Activated T-cell treated with anti-CD3 and anti-CD28 coated beads, Interleukin-2, amount 50 U/mL, for 24 hours (primary cell): Measurements from ENCODE around the gene TMTC1.

Experiments
- DNase-seq: peaks from one replicate; pipeline ENCODE4 v3.0.0-alpha.2; 2020
- H3K27ac Mint-ChIP-seq: 2 replicates; pipeline ENCODE4 v1.8.0; 2020; ENCODE audit warnings: mild to moderate bottlenecking, mixed read lengths
- H3K27me3 Mint-ChIP-seq: 2 replicates; pipeline ENCODE4 v1.8.0; 2020; ENCODE audit warnings: mixed read lengths
- H3K36me3 Mint-ChIP-seq: 2 replicates; pipeline ENCODE4 v1.8.0; 2020; ENCODE audit warnings: low read depth, mixed read lengths
- H3K4me1 Mint-ChIP-seq: 2 replicates; pipeline ENCODE4 v1.8.0; 2020; ENCODE audit warnings: low read depth, mixed read lengths
- H3K4me3 Mint-ChIP-seq: 2 replicates; pipeline ENCODE4 v1.8.0; 2020; ENCODE audit warnings: mild to moderate bottlenecking, moderate library complexity, mixed read lengths
- H3K9me3 Mint-ChIP-seq: 2 replicates; pipeline ENCODE4 v1.8.0; 2020; ENCODE audit warnings: mixed read lengths

Gene TMTC1

GRCh38 chr12:29725587-29726320, 58.0 kb downstream of the TMTC1 start:
- H3K27ac Mint-ChIP-seq = no peak overlapping the region
- H3K9me3 Mint-ChIP-seq = no peaks in the 10 kb centered on the region
- no peak for DNase-seq
- H3K27me3 Mint-ChIP-seq = no peaks in the 10 kb centered on the region
- H3K36me3 Mint-ChIP-seq = no peaks in the 10 kb centered on the region
- H3K4me1 Mint-ChIP-seq = no peaks in the 10 kb centered on the region
- H3K4me3 Mint-ChIP-seq = no peak overlapping the region

- Mint-ChIP-seq H3K9me3 (no peaks in the 10 kb centered on the region), H3K4me1 (no peaks in the 10 kb centered on the region), H3K27ac (no peak overlapping the region), H3K36me3 (no peaks in the 10 kb centered on the region), H3K4me3 (no peak overlapping the region), H3K27me3 (no peaks in the 10 kb centered on the region)
- DNase-seq = no peak
Measured at GRCh38 chr12:29722164-29722563, 61.6 kb downstream of the TMTC1 start.

- no peak overlapping the region for H3K27ac Mint-ChIP-seq
- no peaks in the 10 kb centered on the region for H3K27me3 Mint-ChIP-seq
- H3K4me1 Mint-ChIP-seq = no peaks in the 10 kb centered on the region
- H3K4me3 Mint-ChIP-seq = no peak overlapping the region
- H3K36me3 Mint-ChIP-seq = no peaks in the 10 kb centered on the region
- no peak for DNase-seq
- no peaks in the 10 kb centered on the region for H3K9me3 Mint-ChIP-seq
Measured at GRCh38 chr12:29719381-29719780, 64.4 kb downstream of the TMTC1 start.

- Mint-ChIP-seq H3K36me3 (no peaks in the 10 kb centered on the region), H3K9me3 (no peaks in the 10 kb centered on the region), H3K4me1 (no peaks in the 10 kb centered on the region), H3K4me3 (no peak overlapping the region), H3K27ac (no peak overlapping the region), H3K27me3 (no peaks in the 10 kb centered on the region)
- DNase-seq = no peak
Measured at GRCh38 chr12:29717540-29718100, 66.1 kb downstream of the TMTC1 start.

DNA sequence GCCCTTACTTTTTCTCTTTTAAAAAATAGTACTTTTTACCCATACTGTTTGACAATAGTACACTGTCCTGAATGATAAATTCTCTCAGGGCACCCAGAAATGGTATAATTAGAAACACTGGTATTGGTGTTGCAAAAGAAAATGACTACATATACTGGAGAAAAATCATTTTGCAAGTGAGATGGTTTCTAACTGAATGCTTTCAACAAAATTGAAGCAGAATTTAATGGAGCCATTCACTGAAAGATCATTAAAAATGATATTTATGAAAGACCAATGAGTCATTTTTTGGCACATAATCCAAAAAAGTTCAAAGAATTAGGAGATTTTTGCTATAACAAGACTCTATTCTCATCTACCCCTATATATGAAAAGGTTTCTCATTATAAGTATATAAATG, 68.8 kb downstream of the TMTC1 start:
- no peaks in the 10 kb centered on the region for H3K36me3 Mint-ChIP-seq
- DNase-seq = no peak
- H3K9me3 Mint-ChIP-seq = no peaks in the 10 kb centered on the region
- H3K4me3 Mint-ChIP-seq = no peak overlapping the region
- H3K27me3 Mint-ChIP-seq = no peaks in the 10 kb centered on the region
- H3K4me1 Mint-ChIP-seq = no peaks in the 10 kb centered on the region
- H3K27ac Mint-ChIP-seq = no peak overlapping the region

GRCh38 chr12:29713729-29714128, 70.0 kb downstream of the TMTC1 start:
- no peaks in the 10 kb centered on the region for H3K27me3 Mint-ChIP-seq
- no peak overlapping the region for H3K4me3 Mint-ChIP-seq
- H3K4me1 Mint-ChIP-seq = no peaks in the 10 kb centered on the region
- H3K27ac Mint-ChIP-seq = no peak overlapping the region
- H3K9me3 Mint-ChIP-seq = no peaks in the 10 kb centered on the region
- DNase-seq = no peak
- H3K36me3 Mint-ChIP-seq = no peaks in the 10 kb centered on the region

DNA sequence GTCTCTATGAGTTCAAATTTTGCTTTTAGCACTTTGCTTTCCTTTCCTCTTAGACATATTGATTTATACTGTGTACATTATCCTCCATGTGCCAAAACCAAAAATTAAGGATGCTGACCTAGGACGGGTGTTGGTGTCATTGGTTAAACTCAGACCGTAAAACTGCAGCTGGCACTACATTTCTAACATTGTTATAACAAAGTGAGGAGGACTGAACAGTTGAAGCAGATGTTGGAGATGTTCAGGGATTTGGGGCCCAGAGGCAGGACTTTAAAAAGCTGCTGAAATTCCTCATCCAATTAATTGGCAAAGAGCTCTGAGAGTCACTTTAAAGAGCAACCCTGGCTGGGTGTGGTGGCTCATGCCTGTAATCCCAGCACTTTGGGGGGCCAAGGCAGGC, 72.4 kb downstream of the TMTC1 start:
- H3K4me1 Mint-ChIP-seq = no peaks in the 10 kb centered on the region
- H3K4me3 Mint-ChIP-seq = no peak overlapping the region
- no peak overlapping the region for H3K27ac Mint-ChIP-seq
- H3K36me3 Mint-ChIP-seq = no peaks in the 10 kb centered on the region
- no peaks in the 10 kb centered on the region for H3K9me3 Mint-ChIP-seq
- DNase-seq = no peak
- no peaks in the 10 kb centered on the region for H3K27me3 Mint-ChIP-seq

GRCh38 chr12:29710104-29710503, 73.6 kb downstream of the TMTC1 start:
- H3K4me1 Mint-ChIP-seq = no peaks in the 10 kb centered on the region
- no peaks in the 10 kb centered on the region for H3K27me3 Mint-ChIP-seq
- H3K36me3 Mint-ChIP-seq = no peaks in the 10 kb centered on the region
- DNase-seq = no peak
- no peak overlapping the region for H3K27ac Mint-ChIP-seq
- H3K4me3 Mint-ChIP-seq = no peak overlapping the region
- H3K9me3 Mint-ChIP-seq = no peaks in the 10 kb centered on the region

DNA sequence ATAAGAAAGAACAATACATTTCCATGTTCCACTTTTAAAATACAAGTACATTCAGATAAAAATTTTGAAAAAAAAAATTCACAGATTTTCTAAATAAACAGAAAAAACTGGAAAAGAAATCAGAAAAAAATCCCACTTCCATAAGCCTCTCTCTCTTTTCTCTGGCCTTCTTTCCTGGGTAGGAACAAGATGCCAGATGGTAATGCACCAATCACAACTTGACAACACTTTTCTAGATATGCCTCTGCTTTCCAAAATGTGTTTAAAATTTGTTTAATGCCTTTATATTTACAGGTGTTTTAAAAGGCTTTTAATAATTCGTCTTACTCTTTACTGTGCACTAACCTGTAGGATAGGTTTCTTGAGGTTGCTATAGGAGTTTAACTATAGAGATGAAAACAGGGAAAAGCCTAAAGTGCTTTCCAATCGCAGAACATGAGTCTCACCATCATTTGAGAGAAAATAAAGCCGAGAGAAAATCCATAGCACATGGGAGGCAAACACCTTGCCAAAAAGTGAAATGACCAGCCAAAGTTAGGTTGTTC, 74.2 kb downstream of the TMTC1 start:
- no peaks in the 10 kb centered on the region for H3K4me1 Mint-ChIP-seq
- H3K27ac Mint-ChIP-seq = no peak overlapping the region
- H3K36me3 Mint-ChIP-seq = no peaks in the 10 kb centered on the region
- H3K4me3 Mint-ChIP-seq = no peak overlapping the region
- H3K27me3 Mint-ChIP-seq = no peaks in the 10 kb centered on the region
- no peaks in the 10 kb centered on the region for H3K9me3 Mint-ChIP-seq
- DNase-seq = no peak

DNA sequence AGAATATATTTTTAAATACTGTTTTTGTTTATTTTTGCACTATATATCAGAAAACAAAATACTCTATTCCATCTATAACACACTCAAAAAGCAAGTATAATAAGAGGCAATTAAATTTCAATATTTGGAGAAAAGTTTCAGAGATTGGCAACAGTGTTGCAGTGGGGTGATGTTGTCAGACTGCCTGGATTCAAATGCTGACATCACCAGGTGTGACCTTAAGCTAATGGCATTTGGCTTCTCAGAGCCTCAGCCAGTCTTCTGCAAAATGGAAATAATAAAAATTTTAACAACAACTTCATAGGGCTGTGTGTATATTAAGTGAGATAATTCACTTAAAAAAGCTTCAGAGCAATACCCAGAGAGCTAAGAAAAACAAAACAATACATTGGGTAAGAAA, 74.7 kb downstream of the TMTC1 start:
- no peak overlapping the region for H3K4me3 Mint-ChIP-seq
- H3K36me3 Mint-ChIP-seq = no peaks in the 10 kb centered on the region
- DNase-seq = no peak
- no peaks in the 10 kb centered on the region for H3K27me3 Mint-ChIP-seq
- no peak overlapping the region for H3K27ac Mint-ChIP-seq
- no peaks in the 10 kb centered on the region for H3K9me3 Mint-ChIP-seq
- H3K4me1 Mint-ChIP-seq = no peaks in the 10 kb centered on the region

DNA sequence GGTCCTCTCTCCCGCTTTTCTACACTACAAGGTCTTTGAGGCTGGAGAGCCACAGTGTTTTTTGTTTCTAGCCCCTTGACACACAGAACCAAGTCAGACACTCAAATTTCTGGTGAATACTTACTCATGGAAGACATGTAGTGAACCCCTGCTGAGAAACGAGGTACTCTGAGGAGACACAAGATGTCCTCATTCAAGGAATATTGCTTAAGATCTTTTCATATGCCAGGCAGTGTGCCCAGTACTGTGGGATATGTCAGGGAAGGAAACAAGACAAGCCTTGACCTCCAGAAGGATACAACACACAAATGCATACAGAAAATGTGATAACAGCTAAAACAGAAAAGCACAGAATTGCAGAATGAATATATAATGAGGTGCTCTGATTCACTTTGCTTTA, 75.9 kb downstream of the TMTC1 start:
- no peak for DNase-seq
- H3K9me3 Mint-ChIP-seq = no peaks in the 10 kb centered on the region
- H3K36me3 Mint-ChIP-seq = no peaks in the 10 kb centered on the region

DNA sequence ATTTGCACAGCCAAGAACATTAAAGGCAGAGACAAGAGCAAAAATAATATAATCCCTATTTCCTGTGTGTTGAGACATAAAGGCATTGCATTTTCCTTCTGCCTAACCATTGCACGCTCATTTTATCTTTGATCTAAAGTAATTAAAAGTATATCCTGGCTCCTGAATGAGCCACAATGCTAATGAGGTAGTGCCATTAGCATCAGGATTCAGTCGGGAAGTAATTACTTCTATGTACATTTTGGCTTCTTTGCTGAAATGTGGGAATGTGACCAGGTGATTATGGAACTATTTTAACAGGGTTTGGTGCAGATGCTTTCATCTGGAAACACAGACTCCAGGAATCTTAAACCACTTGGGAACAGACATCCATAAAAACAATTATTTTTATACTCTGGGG, 77.4 kb downstream of the TMTC1 start:
- no peaks in the 10 kb centered on the region for H3K9me3 Mint-ChIP-seq
- no peaks in the 10 kb centered on the region for H3K27me3 Mint-ChIP-seq
- H3K4me1 Mint-ChIP-seq = no peaks in the 10 kb centered on the region
- H3K36me3 Mint-ChIP-seq = no peaks in the 10 kb centered on the region
- no peak for DNase-seq
- no peak overlapping the region for H3K4me3 Mint-ChIP-seq
- no peak overlapping the region for H3K27ac Mint-ChIP-seq

More for the DNA sequence above, 75.9 kb downstream of the TMTC1 start:
- Mint-ChIP-seq H3K4me3 (no peak overlapping the region), H3K4me1 (no peaks in the 10 kb centered on the region), H3K27ac (no peak overlapping the region), H3K27me3 (no peaks in the 10 kb centered on the region)

DNA sequence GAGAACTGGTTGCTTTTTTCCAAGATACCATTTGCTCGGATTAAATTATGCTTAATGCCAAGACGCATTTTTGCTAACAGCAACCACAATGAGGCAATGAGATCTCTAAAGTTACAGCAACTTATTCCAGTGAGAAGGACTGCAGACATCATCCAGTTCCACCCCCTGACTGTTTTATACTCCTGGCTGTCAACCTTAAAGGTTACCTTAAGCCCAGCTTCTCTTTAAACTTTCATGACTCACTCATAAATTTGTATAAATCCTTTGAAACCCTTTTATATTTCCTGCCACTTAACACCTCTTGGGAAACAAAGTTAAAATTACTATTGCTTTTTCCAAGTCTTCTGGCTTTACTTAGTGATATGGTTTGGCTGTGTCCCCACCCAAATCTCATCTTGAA, 80.2 kb downstream of the TMTC1 start:
- DNase-seq = no peak
- no peaks in the 10 kb centered on the region for H3K36me3 Mint-ChIP-seq
- H3K9me3 Mint-ChIP-seq = no peaks in the 10 kb centered on the region
- no peak overlapping the region for H3K4me3 Mint-ChIP-seq
- H3K27ac Mint-ChIP-seq = no peak overlapping the region
- no peaks in the 10 kb centered on the region for H3K27me3 Mint-ChIP-seq
- no peaks in the 10 kb centered on the region for H3K4me1 Mint-ChIP-seq

DNA sequence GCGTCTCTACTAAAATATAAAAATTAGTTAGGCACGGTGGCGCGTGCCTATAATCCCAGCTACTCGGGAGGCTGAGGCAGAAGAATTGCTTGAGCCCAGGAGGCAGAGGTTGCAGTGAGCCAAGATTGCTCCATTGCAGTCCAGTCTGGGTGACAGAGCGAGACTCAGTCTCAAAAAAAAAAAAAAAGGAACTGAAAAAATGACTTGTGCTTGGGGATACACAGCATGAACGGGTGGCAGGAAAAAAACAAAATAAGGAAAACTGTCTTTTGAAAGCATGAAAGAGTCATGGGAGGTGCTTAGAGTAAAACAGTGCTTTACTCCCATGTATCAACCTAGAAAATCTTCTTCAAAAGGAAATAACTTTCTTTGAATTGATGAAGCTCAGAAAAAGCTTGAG, 80.8 kb downstream of the TMTC1 start:
- no peaks in the 10 kb centered on the region for H3K36me3 Mint-ChIP-seq
- H3K4me1 Mint-ChIP-seq = no peaks in the 10 kb centered on the region
- DNase-seq = no peak
- H3K27me3 Mint-ChIP-seq = no peaks in the 10 kb centered on the region
- H3K27ac Mint-ChIP-seq = no peak overlapping the region
- H3K9me3 Mint-ChIP-seq = no peaks in the 10 kb centered on the region
- no peak overlapping the region for H3K4me3 Mint-ChIP-seq

GRCh38 chr12:29702222-29702621, 81.5 kb downstream of the TMTC1 start:
- Mint-ChIP-seq H3K27ac (no peak overlapping the region), H3K27me3 (no peaks in the 10 kb centered on the region), H3K4me1 (no peaks in the 10 kb centered on the region), H3K9me3 (no peaks in the 10 kb centered on the region), H3K4me3 (no peak overlapping the region), H3K36me3 (no peaks in the 10 kb centered on the region)
- DNase-seq = no peak
